ENCODE measurements around the gene FABP1.
A peak's percentile ranks its signal among the peaks of the same experiment; 100 is the strongest.

Gene FABP1

GRCh38 chr2:88115825-88116518 lies 11.9 kb downstream of the FABP1 start:
- H3K4me1 Mint-ChIP-seq, result no peaks in the 10 kb centered on the region
- no peak for DNase-seq
- no peak overlapping the region for H3K27ac Mint-ChIP-seq
- no peak for ATAC-seq (replicated peaks)
- H3K27me3 Mint-ChIP-seq, result peaks cover 10 to 13% of the 10 kb centered on the region in 2 donors
- H3K9me3 Mint-ChIP-seq, result no peaks in the 10 kb centered on the region
- no peak overlapping the region for H3K4me3 Mint-ChIP-seq
- no peaks in the 10 kb centered on the region for H3K36me3 Mint-ChIP-seq

GRCh38 chr2:88114889-88115288 lies 13.0 kb downstream of the FABP1 start:
- DNase-seq (no peak), ATAC-seq (replicated peaks) (no peak)
- H3K27ac Mint-ChIP-seq, result no peak overlapping the region
- H3K36me3 Mint-ChIP-seq, result no peaks in the 10 kb centered on the region
- H3K4me1 Mint-ChIP-seq, result no peaks in the 10 kb centered on the region
- no peak overlapping the region for H3K4me3 Mint-ChIP-seq
- H3K27me3 Mint-ChIP-seq, result peaks cover 10 to 13% of the 10 kb centered on the region in 2 donors
- H3K9me3 Mint-ChIP-seq, result no peaks in the 10 kb centered on the region

GRCh38 chr2:88113069-88113468 lies 14.8 kb downstream of the FABP1 start:
- Mint-ChIP-seq H3K27ac (no peak overlapping the region), H3K9me3 (no peaks in the 10 kb centered on the region), H3K4me1 (no peaks in the 10 kb centered on the region), H3K36me3 (no peaks in the 10 kb centered on the region), H3K4me3 (no peak overlapping the region), H3K27me3 (peaks cover 7 to 13% of the 10 kb centered on the region in 2 donors)
- no peak for DNase-seq
- ATAC-seq (replicated peaks), result no peak

- Mint-ChIP-seq H3K9me3 (no peaks in the 10 kb centered on the region), H3K4me1 (no peaks in the 10 kb centered on the region), H3K27ac (no peak overlapping the region), H3K4me3 (no peak overlapping the region), H3K36me3 (no peaks in the 10 kb centered on the region), H3K27me3 (peaks cover 4% of the 10 kb centered on the region in 2 donors)
- no peak for DNase-seq
- peak in 1 of 2 donors; percentile 63 for ATAC-seq (replicated peaks)
Measured at GRCh38 chr2:88110830-88111229, 17.0 kb downstream of the FABP1 start.

- no peaks in the 10 kb centered on the region for H3K36me3 Mint-ChIP-seq
- no peaks in the 10 kb centered on the region for H3K4me1 Mint-ChIP-seq
- no peak overlapping the region for H3K27ac Mint-ChIP-seq
- DNase-seq (no peak), ATAC-seq (replicated peaks) (no peak)
- H3K27me3 Mint-ChIP-seq, result peaks cover 3 to 14% of the 10 kb centered on the region in 2 donors
- no peak overlapping the region for H3K4me3 Mint-ChIP-seq
- no peaks in the 10 kb centered on the region for H3K9me3 Mint-ChIP-seq
Measured at GRCh38 chr2:88108796-88109195, 19.1 kb downstream of the FABP1 start.

GRCh38 chr2:88100489-88100858 lies 27.4 kb downstream of the FABP1 start:
- Mint-ChIP-seq H3K36me3 (no peaks in the 10 kb centered on the region), H3K27me3 (peaks cover 5 to 26% of the 10 kb centered on the region in 2 donors), H3K9me3 (peaks cover 0 to 3% of the 10 kb centered on the region in 2 donors), H3K4me3 (no peak overlapping the region), H3K4me1 (no peaks in the 10 kb centered on the region), H3K27ac (no peak overlapping the region)
- ATAC-seq (replicated peaks), result no peak
- no peak for DNase-seq

GRCh38 chr2:88099798-88100488 lies 27.9 kb downstream of the FABP1 start:
- ATAC-seq (replicated peaks) (no peak), DNase-seq (no peak)
- peaks cover 0 to 3% of the 10 kb centered on the region in 2 donors for H3K9me3 Mint-ChIP-seq
- H3K36me3 Mint-ChIP-seq, result no peaks in the 10 kb centered on the region
- no peak overlapping the region for H3K4me3 Mint-ChIP-seq
- no peaks in the 10 kb centered on the region for H3K4me1 Mint-ChIP-seq
- H3K27ac Mint-ChIP-seq, result no peak overlapping the region
- H3K27me3 Mint-ChIP-seq, result peaks cover 5 to 25% of the 10 kb centered on the region in 2 donors

GRCh38 chr2:88098558-88098900 lies 29.3 kb downstream of the FABP1 start:
- ATAC-seq (replicated peaks) (no peak), DNase-seq (no peak)
- Mint-ChIP-seq H3K9me3 (peaks cover 0 to 3% of the 10 kb centered on the region in 2 donors), H3K27me3 (peaks cover 5 to 16% of the 10 kb centered on the region in 2 donors), H3K27ac (no peak overlapping the region), H3K4me3 (no peak overlapping the region), H3K36me3 (no peaks in the 10 kb centered on the region), H3K4me1 (no peaks in the 10 kb centered on the region)

GRCh38 chr2:88097891-88098557 lies 29.8 kb downstream of the FABP1 start:
- peaks cover 5 to 13% of the 10 kb centered on the region in 2 donors for H3K27me3 Mint-ChIP-seq
- no peaks in the 10 kb centered on the region for H3K4me1 Mint-ChIP-seq
- no peak for ATAC-seq (replicated peaks)
- DNase-seq, result no peak
- H3K4me3 Mint-ChIP-seq, result no peak overlapping the region
- no peaks in the 10 kb centered on the region for H3K36me3 Mint-ChIP-seq
- H3K27ac Mint-ChIP-seq, result no peak overlapping the region
- peaks cover 0 to 3% of the 10 kb centered on the region in 2 donors for H3K9me3 Mint-ChIP-seq

- no peak for ATAC-seq (replicated peaks)
- no peaks in the 10 kb centered on the region for H3K4me1 Mint-ChIP-seq
- no peak overlapping the region for H3K27ac Mint-ChIP-seq
Measured at GRCh38 chr2:88097192-88097591, 30.7 kb downstream of the FABP1 start.

GRCh38 chr2:88096708-88097107 lies 31.2 kb downstream of the FABP1 start:
- no peak for ATAC-seq (replicated peaks)
- H3K36me3 Mint-ChIP-seq, result no peaks in the 10 kb centered on the region
- no peak for DNase-seq
- peaks cover 5% of the 10 kb centered on the region in 2 donors for H3K27me3 Mint-ChIP-seq
- peaks cover 0 to 3% of the 10 kb centered on the region in 2 donors for H3K9me3 Mint-ChIP-seq
- H3K4me3 Mint-ChIP-seq, result no peak overlapping the region
- no peaks in the 10 kb centered on the region for H3K4me1 Mint-ChIP-seq
- H3K27ac Mint-ChIP-seq, result no peak overlapping the region

More at GRCh38 chr2:88097192-88097591, 30.7 kb downstream of the FABP1 start:
- no peak overlapping the region for H3K4me3 Mint-ChIP-seq
- peaks cover 5% of the 10 kb centered on the region in 2 donors for H3K27me3 Mint-ChIP-seq
- peaks cover 0 to 3% of the 10 kb centered on the region in 2 donors for H3K9me3 Mint-ChIP-seq
- no peak for DNase-seq
- no peaks in the 10 kb centered on the region for H3K36me3 Mint-ChIP-seq

- H3K4me3 Mint-ChIP-seq, result no peak overlapping the region
- peaks cover 9 to 16% of the 10 kb centered on the region in 2 donors for H3K4me1 Mint-ChIP-seq
- peaks cover 4 to 5% of the 10 kb centered on the region in 2 donors for H3K27me3 Mint-ChIP-seq
- DNase-seq (no peak), ATAC-seq (replicated peaks) (no peak)
- no peak overlapping the region for H3K27ac Mint-ChIP-seq
- no peaks in the 10 kb centered on the region for H3K36me3 Mint-ChIP-seq
- H3K9me3 Mint-ChIP-seq, result peaks cover 0 to 2% of the 10 kb centered on the region in 2 donors
Measured at GRCh38 chr2:88095022-88095421, 32.8 kb downstream of the FABP1 start.

- DNase-seq, result no peak
- no peak for ATAC-seq (replicated peaks)
- Mint-ChIP-seq H3K9me3 (no peaks in the 10 kb centered on the region), H3K4me3 (no peak overlapping the region), H3K27ac (no peak overlapping the region), H3K4me1 (peaks cover 12 to 19% of the 10 kb centered on the region in 2 donors), H3K27me3 (peaks cover 0 to 5% of the 10 kb centered on the region in 2 donors), H3K36me3 (no peaks in the 10 kb centered on the region)
Measured at GRCh38 chr2:88092773-88093172, 35.1 kb downstream of the FABP1 start.

- ATAC-seq (replicated peaks) (peak; percentile 56 to 74), DNase-seq (no peak)
- peaks cover 0 to 3% of the 10 kb centered on the region in 2 donors for H3K27me3 Mint-ChIP-seq
- no peak overlapping the region for H3K27ac Mint-ChIP-seq
- no peak overlapping the region for H3K4me3 Mint-ChIP-seq
- no peaks in the 10 kb centered on the region for H3K36me3 Mint-ChIP-seq
- no peaks in the 10 kb centered on the region for H3K9me3 Mint-ChIP-seq
- peaks cover 12 to 19% of the 10 kb centered on the region in 2 donors for H3K4me1 Mint-ChIP-seq
Measured at GRCh38 chr2:88091943-88092342, 35.9 kb downstream of the FABP1 start.
